GM18517 (cell line): ENCODE results near the gene COMMD6.
"Not testable (repeated sequence)": the region's sequence is repeated elsewhere in the genome, so short reads cannot be mapped to it uniquely, and the experiment has no call there.

Experiments used
- ATAC-seq: cut with Tn5 transposase; IDR thresholded peaks from one replicate; pipeline ENCODE4 v1.9.1; 2021; ENCODE audit warnings: mild to moderate bottlenecking, moderate library complexity; ENCODE audit not compliant: unreplicated experiment

Gene COMMD6

GRCh38 chr13:75537401-75538365, at the start of gene COMMD6:
TSS of gene COMMD6 (minus strand) at chr13:75537841. CDS start at chr13:75537805, 36 bp downstream.
- peak; percentile 98 for ATAC-seq

GRCh38 chr13:75585153-75585552, 47.5 kb upstream of the COMMD6 start:
- no peak for ATAC-seq

GRCh38 chr13:75583091-75583490, 45.5 kb upstream of the COMMD6 start:
- no peak for ATAC-seq

GRCh38 chr13:75581874-75582640, 44.4 kb upstream of the COMMD6 start:
- no peak for ATAC-seq

- peak; percentile 48 for ATAC-seq
Observed at GRCh38 chr13:75579529-75579928, 41.9 kb upstream of the COMMD6 start.

GRCh38 chr13:75569576-75569975, 31.9 kb upstream of the COMMD6 start:
- ATAC-seq = no peak

GRCh38 chr13:75566658-75567057, 29.0 kb upstream of the COMMD6 start:
- no peak for ATAC-seq

- no peak for ATAC-seq
Observed at GRCh38 chr13:75558145-75558840, 20.7 kb upstream of the COMMD6 start.

GRCh38 chr13:75556961-75557360, 19.3 kb upstream of the COMMD6 start:
- no peak for ATAC-seq

- ATAC-seq = no peak
Observed at GRCh38 chr13:75555836-75556235, 18.2 kb upstream of the COMMD6 start.

- ATAC-seq = no peak
Observed at GRCh38 chr13:75554981-75555380, 17.3 kb upstream of the COMMD6 start.

GRCh38 chr13:75554464-75554863, 16.8 kb upstream of the COMMD6 start:
- no peak for ATAC-seq

- peak; percentile 5 for ATAC-seq
Observed at GRCh38 chr13:75550159-75550567, 12.5 kb upstream of the COMMD6 start.

GRCh38 chr13:75549262-75550158, 11.9 kb upstream of the COMMD6 start, which contains the start of gene UCHL3:
TSS of gene UCHL3 (plus strand) at chr13:75549791. CDS start at chr13:75549821, 30 bp downstream.
- ATAC-seq = peak; percentile 96

- no peak for ATAC-seq
Observed at GRCh38 chr13:75547917-75548316, 10.3 kb upstream of the COMMD6 start.

GRCh38 chr13:75545386-75545785, 7.7 kb upstream of the COMMD6 start:
- ATAC-seq = not testable (repeated sequence)

- ATAC-seq = no peak
Observed at GRCh38 chr13:75544681-75545330, 7.2 kb upstream of the COMMD6 start.

GRCh38 chr13:75541961-75542360, 4.3 kb upstream of the COMMD6 start:
- no peak for ATAC-seq

- no peak for ATAC-seq
Observed at GRCh38 chr13:75541287-75541686, 3.6 kb upstream of the COMMD6 start.
